MCF 10A (cell line): ENCODE data around the gene ARF1. TPM values are rescaled to one million over a fixed set of nuclear protein-coding genes. Genes with fewer than 3 reads are reported as not detected.

Experiments used
- BruUV-seq: library from RNA; stranded (reverse); fragments of 400-500 nt; replicated peaks from 2 replicates; lab custom pipeline; 2021; lab: Mats Ljungman, UMichigan
- CTCF ChIA-PET: fragments of 300-600 bp; sonication (Branson Sonifier 250); formaldehyde crosslinking; extraction: SDS; loops from one replicate; lab custom pipeline; 2021; ENCODE audit warnings: antibody characterized with exemption, inconsistent platforms; lab: Yijun Ruan, JAX
- POLR2A ChIA-PET: fragments of 300-600, 350-650 bp; sonication (Branson Sonifier 250); formaldehyde crosslinking; extraction: SDS; loops from one replicate; lab custom pipeline; 2020; ENCODE audit warnings: antibody characterized with exemption, inconsistent platforms; lab: Yijun Ruan, JAX
- DNase-seq: peaks from one replicate; pipeline ENCODE4 v3.0.0-alpha.2; 2018; ENCODE audit not compliant: unreplicated experiment
- H3K27ac Mint-ChIP-seq: one replicate; pipeline ENCODE4 v1.8.0; 2022; ENCODE audit warnings: mild to moderate bottlenecking, low read depth, mixed read lengths; ENCODE audit not compliant: unreplicated experiment
- H3K27me3 Mint-ChIP-seq: one replicate; pipeline ENCODE4 v1.8.0; 2022; ENCODE audit warnings: mixed read lengths; ENCODE audit not compliant: insufficient read depth, unreplicated experiment
- H3K36me3 Mint-ChIP-seq: one replicate; pipeline ENCODE4 v1.8.0; 2022; ENCODE audit warnings: mild to moderate bottlenecking, moderate library complexity, mixed read lengths; ENCODE audit not compliant: insufficient read depth, unreplicated experiment
- H3K4me1 Mint-ChIP-seq: one replicate; pipeline ENCODE4 v1.8.0; 2022; ENCODE audit warnings: mixed read lengths; ENCODE audit not compliant: insufficient read depth, unreplicated experiment
- H3K4me3 Mint-ChIP-seq: one replicate; pipeline ENCODE4 v1.8.0; 2022; ENCODE audit warnings: mild to moderate bottlenecking, moderate library complexity, mixed read lengths; ENCODE audit not compliant: unreplicated experiment
- H3K9me3 Mint-ChIP-seq: one replicate; pipeline ENCODE4 v1.8.0; 2022; ENCODE audit warnings: mixed read lengths; ENCODE audit not compliant: unreplicated experiment
- intact Hi-C: fragments of 100-400 bp; cut with micrococcal nuclease; formaldehyde crosslinking; loops from 2 replicates; pipeline ENCODE4 v1.14.1; 2022
- total RNA-seq: library from RNA; stranded (reverse); gene quantifications from 2 replicates; pipeline ENCODE4 v1.2.3, GENCODE V29; 2022
- TF ChIP-seq, protein P1 (sequence below): fragments of 200-600 bp; IDR thresholded peaks from one replicate; pipeline ENCODE4 v1.8.0; 2022; ENCODE audit warnings: antibody characterized with exemption, mild to moderate bottlenecking; ENCODE audit not compliant: unreplicated experiment

Gene ARF1
- total RNA-seq, 1 experiment from 2014 or later: 870 TPM

DNA sequence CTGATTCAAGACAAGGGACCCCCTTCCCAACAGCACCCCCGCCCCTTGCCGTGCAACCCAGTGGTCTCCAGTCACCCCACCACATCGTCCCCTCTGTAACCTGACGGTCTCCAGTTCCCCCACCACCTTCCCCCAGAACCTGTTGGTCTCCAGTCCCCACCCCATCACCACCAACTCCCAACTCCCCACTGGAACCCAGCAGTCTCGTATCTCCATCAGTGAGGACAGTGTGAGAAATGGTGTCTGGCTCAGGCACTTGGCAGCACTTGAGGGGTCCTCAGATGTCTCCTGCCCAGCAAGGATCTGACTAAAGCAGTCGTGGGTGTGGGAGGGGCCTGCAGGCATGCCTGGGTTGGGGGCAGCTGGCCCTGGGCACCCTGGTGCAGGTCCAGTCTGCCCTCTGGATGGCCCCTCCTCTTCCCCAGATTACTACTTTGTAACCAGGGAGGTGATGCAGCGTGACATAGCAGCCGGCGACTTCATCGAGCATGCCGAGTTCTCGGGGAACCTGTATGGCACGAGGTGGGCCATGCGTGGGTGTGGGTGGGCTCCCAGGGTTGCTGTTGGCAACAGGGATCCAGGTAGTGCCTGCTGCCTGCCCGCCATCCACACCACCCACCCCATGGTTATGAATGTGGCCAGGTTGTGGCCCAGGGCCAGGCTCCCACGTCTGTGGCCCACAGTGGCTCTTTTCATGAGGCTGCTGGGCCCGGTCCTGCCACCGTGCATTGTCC is 64.1 kb downstream of the ARF1 start:
- intact Hi-C loops: no loop called here
- no peak for DNase-seq
- no peak overlapping the region for H3K4me3 Mint-ChIP-seq
- no peak overlapping the region for H3K27ac Mint-ChIP-seq
- H3K36me3 Mint-ChIP-seq: peaks cover 59% of the 10 kb centered on the region
- no TSS peak for BruUV-seq
- H3K9me3 Mint-ChIP-seq: no peaks in the 10 kb centered on the region
- ChIA-PET POLR2A (interaction anchor here (0.6 kb wide), 1 partner anchor 340 kb away, joined by 3 read pairs; no protein-coding TSS in a partner anchor), CTCF (interaction anchor here (0.7 to 7.3 kb wide), 2 partner anchors 10 to 18 kb away, joined by 3 to 72 read pairs; partner anchors contain the start of gene IBA57)
- TF ChIP-seq, protein P1, sequence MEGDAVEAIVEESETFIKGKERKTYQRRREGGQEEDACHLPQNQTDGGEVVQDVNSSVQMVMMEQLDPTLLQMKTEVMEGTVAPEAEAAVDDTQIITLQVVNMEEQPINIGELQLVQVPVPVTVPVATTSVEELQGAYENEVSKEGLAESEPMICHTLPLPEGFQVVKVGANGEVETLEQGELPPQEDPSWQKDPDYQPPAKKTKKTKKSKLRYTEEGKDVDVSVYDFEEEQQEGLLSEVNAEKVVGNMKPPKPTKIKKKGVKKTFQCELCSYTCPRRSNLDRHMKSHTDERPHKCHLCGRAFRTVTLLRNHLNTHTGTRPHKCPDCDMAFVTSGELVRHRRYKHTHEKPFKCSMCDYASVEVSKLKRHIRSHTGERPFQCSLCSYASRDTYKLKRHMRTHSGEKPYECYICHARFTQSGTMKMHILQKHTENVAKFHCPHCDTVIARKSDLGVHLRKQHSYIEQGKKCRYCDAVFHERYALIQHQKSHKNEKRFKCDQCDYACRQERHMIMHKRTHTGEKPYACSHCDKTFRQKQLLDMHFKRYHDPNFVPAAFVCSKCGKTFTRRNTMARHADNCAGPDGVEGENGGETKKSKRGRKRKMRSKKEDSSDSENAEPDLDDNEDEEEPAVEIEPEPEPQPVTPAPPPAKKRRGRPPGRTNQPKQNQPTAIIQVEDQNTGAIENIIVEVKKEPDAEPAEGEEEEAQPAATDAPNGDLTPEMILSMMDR: no peak
- no peaks in the 10 kb centered on the region for H3K27me3 Mint-ChIP-seq
- peaks cover 60% of the 10 kb centered on the region for H3K4me1 Mint-ChIP-seq

DNA sequence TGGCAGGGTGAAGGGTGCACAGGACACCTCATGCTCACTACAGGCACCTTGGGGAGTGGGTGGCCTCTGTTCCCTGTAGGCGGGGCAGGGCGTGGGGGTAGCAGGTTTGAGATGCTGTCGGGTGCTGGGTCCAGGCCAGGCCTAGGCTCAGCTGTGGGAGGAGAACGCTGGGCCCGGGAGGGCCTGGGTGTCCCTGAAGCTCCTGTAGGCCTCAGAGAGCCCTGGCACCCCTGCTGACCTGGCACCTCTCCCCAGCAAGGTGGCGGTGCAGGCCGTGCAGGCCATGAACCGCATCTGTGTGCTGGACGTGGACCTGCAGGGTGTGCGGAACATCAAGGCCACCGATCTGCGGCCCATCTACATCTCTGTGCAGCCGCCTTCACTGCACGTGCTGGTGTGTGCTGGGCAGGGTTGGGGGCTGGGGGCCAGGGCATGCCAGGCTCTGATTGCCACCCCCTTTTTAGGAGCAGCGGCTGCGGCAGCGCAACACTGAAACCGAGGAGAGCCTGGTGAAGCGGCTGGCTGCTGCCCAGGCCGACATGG is 64.7 kb downstream of the ARF1 start:
- Mint-ChIP-seq H3K4me1 (peaks cover 56% of the 10 kb centered on the region), H3K9me3 (no peaks in the 10 kb centered on the region), H3K27ac (peak overlapping the region; percentile 83), H3K27me3 (no peaks in the 10 kb centered on the region), H3K4me3 (no peak overlapping the region), H3K36me3 (peaks cover 53% of the 10 kb centered on the region)
- DNase-seq: no peak
- TF ChIP-seq, protein P1: no peak
- ChIA-PET CTCF (interaction anchor here (2.5 kb wide), 1 partner anchor 18 kb away, joined by 17 read pairs; the partner anchor contains the start of gene IBA57), POLR2A (interaction anchor here (8.9 kb wide), 1 partner anchor 17 kb away, joined by 137 read pairs; the partner anchor contains the start of gene IBA57)
- BruUV-seq: no TSS peak
- intact Hi-C loops: no loop called here

DNA sequence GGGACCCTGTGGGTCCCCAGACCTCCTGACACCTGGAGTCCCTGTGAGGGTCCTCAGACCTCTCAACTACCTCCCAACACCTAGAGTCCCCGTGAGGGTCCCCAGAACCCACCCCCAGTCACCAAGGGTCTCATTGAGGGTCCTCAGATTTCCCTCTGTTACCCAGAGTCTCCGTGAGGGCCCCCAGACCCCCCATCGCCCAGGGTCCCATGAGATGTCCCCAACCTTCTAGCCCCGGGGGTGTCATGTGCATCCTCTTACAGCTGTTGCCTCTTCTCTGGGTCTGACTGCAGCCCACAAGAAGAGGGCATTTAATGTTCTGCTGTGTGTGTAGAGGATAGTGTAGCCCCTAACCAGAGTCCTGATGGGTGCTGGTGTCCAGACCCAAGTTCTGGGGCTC is 65.3 kb downstream of the ARF1 start:
- BruUV-seq: no TSS peak
- H3K4me1 Mint-ChIP-seq: peaks cover 51% of the 10 kb centered on the region
- peaks cover 47% of the 10 kb centered on the region for H3K36me3 Mint-ChIP-seq
- POLR2A ChIA-PET: interaction anchor here (1.3 to 8.9 kb wide), 2 partner anchors 12 to 16 kb away, joined by 4 to 137 read pairs; partner anchors contain the start of gene IBA57
- no peak for DNase-seq
- CTCF ChIA-PET: interaction anchor here (1.6 to 2.5 kb wide), 2 partner anchors 17 to 18 kb away, joined by 5 to 17 read pairs; partner anchors contain the start of gene IBA57
- intact Hi-C loops: no loop called here
- H3K9me3 Mint-ChIP-seq: no peaks in the 10 kb centered on the region
- no peak overlapping the region for H3K4me3 Mint-ChIP-seq
- TF ChIP-seq, protein P1: no peak
- peak overlapping the region; percentile 83 for H3K27ac Mint-ChIP-seq
- H3K27me3 Mint-ChIP-seq: no peaks in the 10 kb centered on the region
